Measurements from ENCODE around the gene CDC14A. TPM values are rescaled to one million over a fixed set of nuclear protein-coding genes. Genes with fewer than 3 reads are reported as not detected.

The CDC14A gene
- total and polyA plus RNA-seq, 8 donors, result 8.9 to 16.4 (median 14.2) TPM

DNA sequence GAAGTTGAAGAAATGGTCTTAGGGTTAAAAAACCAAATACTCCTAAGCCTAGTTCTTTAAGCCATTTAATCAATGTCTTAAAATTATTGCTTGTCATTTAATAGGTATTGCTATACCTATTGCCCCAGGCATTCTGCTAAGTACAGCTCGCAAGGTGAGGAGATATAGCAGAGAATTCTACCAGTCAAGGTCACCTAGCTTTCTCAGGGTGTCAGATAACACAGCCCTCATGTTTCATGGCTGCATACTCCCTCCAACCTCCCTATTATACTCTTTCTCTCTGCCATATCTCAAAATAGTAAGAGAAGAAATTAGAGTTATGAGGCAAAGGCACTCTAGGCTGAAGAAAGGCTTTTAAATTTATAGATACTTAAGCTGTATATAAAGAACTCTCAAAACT, 117.3 kb downstream of the CDC14A start:
- Histone ChIP-seq H3K27me3 (no peaks in the 10 kb centered on the region), H3K9me3 (no peaks in the 10 kb centered on the region), H3K36me3 (peaks cover 0 to 24% of the 10 kb centered on the region in 2 donors), H3K27ac (no peak overlapping the region), H3K4me1 (no peaks in the 10 kb centered on the region), H3K4me3 (no peak overlapping the region)
- ATAC-seq (no peak), DNase-seq (no peak)
- intact Hi-C loops (cut with DNase I), result no loop called here
- TF ChIP-seq, protein P1, sequence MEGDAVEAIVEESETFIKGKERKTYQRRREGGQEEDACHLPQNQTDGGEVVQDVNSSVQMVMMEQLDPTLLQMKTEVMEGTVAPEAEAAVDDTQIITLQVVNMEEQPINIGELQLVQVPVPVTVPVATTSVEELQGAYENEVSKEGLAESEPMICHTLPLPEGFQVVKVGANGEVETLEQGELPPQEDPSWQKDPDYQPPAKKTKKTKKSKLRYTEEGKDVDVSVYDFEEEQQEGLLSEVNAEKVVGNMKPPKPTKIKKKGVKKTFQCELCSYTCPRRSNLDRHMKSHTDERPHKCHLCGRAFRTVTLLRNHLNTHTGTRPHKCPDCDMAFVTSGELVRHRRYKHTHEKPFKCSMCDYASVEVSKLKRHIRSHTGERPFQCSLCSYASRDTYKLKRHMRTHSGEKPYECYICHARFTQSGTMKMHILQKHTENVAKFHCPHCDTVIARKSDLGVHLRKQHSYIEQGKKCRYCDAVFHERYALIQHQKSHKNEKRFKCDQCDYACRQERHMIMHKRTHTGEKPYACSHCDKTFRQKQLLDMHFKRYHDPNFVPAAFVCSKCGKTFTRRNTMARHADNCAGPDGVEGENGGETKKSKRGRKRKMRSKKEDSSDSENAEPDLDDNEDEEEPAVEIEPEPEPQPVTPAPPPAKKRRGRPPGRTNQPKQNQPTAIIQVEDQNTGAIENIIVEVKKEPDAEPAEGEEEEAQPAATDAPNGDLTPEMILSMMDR (IDR thresholded peaks at IDR 0.05), result no peak

DNA sequence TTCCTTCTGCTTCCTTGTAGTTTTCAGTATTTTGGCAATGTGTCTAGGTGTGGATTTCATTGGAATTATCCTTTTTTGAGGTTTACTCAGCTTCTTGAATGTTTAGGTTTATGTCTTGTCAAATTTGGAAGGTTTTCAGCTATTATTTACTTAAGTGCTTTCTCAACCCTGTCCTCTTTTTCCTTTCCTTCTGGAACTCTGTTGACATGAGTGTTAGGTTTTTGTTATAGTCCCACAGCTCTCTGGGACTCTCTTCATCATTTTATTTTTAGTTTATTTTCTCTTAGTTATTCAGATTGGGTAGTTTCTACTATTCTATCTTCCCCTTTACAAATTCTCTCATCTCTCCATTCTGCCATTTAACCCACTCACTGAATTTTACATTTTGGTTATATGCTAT, 122.5 kb downstream of the CDC14A start:
- Histone ChIP-seq H3K4me1 (no peaks in the 10 kb centered on the region), H3K9me3 (no peaks in the 10 kb centered on the region), H3K27me3 (no peaks in the 10 kb centered on the region), H3K27ac (no peak overlapping the region), H3K36me3 (peaks cover 0 to 8% of the 10 kb centered on the region in 2 donors), H3K4me3 (no peak overlapping the region)
- no peak for ATAC-seq
- no peak for DNase-seq
- TF ChIP-seq, protein P1 (IDR thresholded peaks at IDR 0.05), result no peak
- intact Hi-C loops (cut with DNase I), result no loop called here

DNA sequence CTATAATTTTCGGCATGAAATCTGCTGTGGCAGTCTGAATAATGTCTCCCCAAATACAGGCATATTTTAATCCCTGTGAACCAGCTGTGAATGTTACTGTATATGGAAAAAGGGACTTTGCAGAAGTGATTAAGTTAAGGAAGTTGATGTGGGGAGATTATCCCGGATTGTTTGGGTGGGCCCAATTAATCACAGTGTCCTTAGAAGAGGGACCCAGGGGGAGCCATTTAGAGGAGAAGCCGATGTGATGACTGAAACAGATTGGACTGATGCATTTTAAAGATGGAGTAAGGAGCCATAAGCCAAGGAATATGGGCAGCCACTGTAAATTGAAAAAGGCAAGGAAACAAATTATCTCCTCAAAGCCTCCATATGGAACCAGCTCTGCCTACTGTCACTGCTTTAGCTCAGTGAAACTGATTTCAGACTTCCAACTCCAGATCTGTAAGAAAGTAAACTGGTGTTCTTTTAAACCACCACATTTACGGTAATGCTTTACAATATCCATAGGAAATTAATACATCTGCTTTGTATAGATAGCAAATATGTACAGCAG, 124.5 kb downstream of the CDC14A start:
- intact Hi-C loops (cut with DNase I), result no loop called here
- DNase-seq (no peak), ATAC-seq (no peak)
- H3K4me1 ChIP-seq, result no peaks in the 10 kb centered on the region
- TF ChIP-seq, protein P1 (IDR thresholded peaks at IDR 0.05), result no peak
- H3K9me3 ChIP-seq, result no peaks in the 10 kb centered on the region
- H3K4me3 ChIP-seq, result no peak overlapping the region
- no peaks in the 10 kb centered on the region for H3K27me3 ChIP-seq
- peaks cover 0 to under 1% of the 10 kb centered on the region in 2 donors for H3K36me3 ChIP-seq
- no peak overlapping the region for H3K27ac ChIP-seq

DNA sequence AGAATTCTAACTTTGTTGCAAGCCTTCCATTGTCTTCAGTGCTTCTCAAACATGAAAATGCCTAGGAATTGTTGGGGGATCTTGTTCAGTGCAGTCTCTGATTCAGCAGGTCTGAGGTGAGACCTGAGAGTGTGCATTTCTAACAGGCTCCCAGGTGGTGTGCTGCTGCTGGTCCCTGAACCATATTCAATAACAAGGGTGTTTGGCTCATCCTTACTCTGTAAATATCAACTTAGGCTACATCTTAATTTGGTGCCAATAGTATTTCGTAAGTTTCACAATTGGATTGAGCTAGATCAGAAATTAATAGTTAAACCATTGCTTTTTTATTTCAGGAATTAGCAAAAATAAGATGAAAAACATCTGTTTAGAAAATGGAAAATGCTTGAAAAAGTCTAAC, 126.5 kb downstream of the CDC14A start:
- intact Hi-C loops (cut with DNase I), result no loop called here
- no peak for DNase-seq
- Histone ChIP-seq H3K9me3 (no peaks in the 10 kb centered on the region), H3K27me3 (no peaks in the 10 kb centered on the region), H3K4me3 (no peak overlapping the region), H3K36me3 (peaks cover 0 to 4% of the 10 kb centered on the region in 2 donors), H3K4me1 (no peaks in the 10 kb centered on the region), H3K27ac (no peak overlapping the region)
- no peak for ATAC-seq
- TF ChIP-seq, protein P1 (IDR thresholded peaks at IDR 0.05), result no peak

DNA sequence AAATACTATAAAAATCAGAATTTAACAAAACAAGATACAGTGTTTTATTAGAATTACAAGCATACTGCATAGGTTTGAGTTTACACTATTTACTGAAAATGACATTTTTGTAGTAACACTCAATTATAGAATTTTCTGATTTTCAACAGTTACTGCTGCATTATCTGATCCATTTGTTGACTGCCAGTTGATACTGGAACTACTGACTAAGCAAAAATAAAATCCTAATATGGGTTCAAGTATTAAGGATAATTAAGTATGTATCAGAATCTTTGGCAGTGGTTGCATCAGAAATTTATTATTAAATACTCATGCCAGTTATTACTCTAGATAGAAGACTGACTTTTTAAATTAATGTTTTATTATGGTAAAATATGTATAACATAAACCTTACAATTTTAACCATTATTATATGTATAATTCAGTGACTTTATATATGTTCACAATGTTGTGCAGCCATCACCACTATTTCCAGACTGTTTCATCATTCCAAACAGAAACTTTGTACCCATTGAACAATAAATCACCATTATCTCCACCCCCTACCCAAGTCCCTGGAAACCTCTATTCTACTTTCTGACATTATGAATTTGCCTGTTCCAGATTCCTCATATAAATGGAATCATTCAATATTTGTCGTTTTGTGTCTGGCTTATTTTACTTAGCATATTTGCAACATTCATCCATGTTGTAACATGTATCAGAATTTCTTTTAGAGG, 127.5 kb downstream of the CDC14A start:
- Histone ChIP-seq H3K9me3 (no peaks in the 10 kb centered on the region), H3K27ac (no peak overlapping the region), H3K4me3 (no peak overlapping the region), H3K27me3 (no peaks in the 10 kb centered on the region), H3K36me3 (peaks cover 0 to 4% of the 10 kb centered on the region in 2 donors), H3K4me1 (no peaks in the 10 kb centered on the region)
- ATAC-seq (no peak), DNase-seq (no peak)
- TF ChIP-seq, protein P1 (IDR thresholded peaks at IDR 0.05), result no peak
- intact Hi-C loops (cut with DNase I), result no loop called here

Measured in left lung (tissue), 10 donors.